HG02642 (cell line): ENCODE results near the gene HSD17B12.
A peak's percentile ranks its signal among the peaks of the same experiment; 100 is the strongest.

Experiments
- ATAC-seq: cut with Tn5 transposase; IDR thresholded peaks from one replicate; pipeline ENCODE4 v1.9.1; 2021; ENCODE audit warnings: mild to moderate bottlenecking; ENCODE audit not compliant: unreplicated experiment, poor library complexity

The HSD17B12 gene

DNA sequence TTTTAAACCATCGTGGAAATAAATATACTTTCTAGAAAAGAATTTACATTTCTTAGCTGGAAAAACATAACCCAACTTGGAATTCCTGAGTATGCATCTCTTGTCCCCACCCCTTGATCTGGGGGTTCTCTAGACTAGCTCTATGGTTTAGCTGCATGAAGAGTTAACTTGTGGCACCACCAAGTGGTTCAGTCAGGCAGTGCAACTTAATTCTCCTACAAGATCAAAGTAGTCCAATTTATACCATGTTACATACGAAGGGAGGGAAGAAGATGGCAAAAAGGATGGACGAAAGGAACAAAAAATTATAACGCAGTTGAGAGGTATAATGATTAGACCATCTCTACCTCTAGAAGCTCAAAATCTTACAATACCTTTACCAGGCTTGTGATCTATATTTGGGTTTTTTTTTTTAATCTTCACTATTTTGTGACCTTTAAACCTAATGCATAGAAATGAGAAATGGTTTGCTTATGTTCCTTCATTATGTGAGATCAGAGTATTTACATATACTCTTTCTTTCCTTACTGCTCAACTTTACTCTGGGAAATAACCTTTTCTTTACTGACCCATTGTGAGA is 171.6 kb downstream of the HSD17B12 start:
- peak; percentile 79 for ATAC-seq

DNA sequence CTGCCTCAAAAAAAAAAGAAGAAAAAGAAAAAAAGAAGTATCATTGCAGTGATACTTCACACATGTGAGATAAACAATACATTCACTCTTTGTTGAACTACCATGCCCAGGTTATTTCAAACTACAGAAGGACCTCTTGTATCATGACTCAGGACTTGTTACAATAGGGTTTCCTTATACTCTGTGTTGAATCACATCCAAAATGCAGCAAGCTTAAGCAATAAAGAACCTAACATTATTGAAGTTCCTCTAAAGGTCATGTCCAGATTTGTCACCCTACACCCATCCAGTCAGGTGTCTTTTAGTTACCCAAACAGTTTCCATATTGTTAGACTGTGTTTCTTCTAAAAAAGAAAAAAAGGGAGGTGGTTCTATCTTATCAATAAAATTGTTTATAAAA is 173.2 kb downstream of the HSD17B12 start:
- ATAC-seq: no peak

DNA sequence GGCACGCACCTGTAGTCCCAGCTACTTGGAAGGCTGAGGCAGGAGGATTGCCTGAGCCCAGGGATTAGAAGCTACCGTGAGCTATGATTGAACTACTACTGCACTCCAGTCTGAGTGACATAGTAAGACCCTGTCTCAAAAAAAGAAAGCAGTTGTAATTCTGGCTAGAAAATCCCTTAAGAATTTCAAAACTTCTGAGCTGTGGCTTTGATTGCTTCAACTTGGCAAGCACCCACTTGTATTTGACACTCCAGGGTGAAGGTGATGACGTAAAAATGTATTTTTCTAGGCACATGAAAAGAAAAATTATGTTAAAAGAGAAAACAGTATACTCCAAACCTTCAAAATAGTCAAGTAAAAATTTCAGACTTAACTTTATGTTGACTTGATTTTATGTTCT is 176.5 kb downstream of the HSD17B12 start:
- ATAC-seq: no peak

- no peak for ATAC-seq
These were observed 180.6 kb downstream of the HSD17B12 start for GRCh38 chr11:43861141-43861540.

GRCh38 chr11:43866520-43866919 is 186.0 kb downstream of the HSD17B12 start:
- no peak for ATAC-seq

DNA sequence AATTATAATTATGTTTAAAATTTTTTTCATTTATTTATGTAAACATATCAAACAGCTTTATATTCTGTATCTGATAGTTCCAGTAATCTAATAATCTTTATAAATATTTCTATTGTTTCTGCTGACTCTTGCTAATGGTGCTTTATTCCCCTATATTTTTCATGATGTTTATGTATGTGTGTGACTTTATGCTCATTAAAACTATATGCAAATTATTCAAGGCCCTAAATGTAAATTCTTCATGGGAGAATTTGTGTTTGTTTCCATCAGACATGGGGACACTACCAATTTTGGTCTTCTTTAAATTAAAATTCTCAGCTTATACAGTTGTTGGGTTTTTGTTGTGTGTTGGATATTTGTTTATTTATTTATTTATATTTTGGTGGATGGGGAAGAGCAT is 186.4 kb downstream of the HSD17B12 start:
- no peak for ATAC-seq

- peak; percentile 100 for ATAC-seq
These were observed 188.5 kb downstream of the HSD17B12 start for GRCh38 chr11:43868852-43869567.

- ATAC-seq: no peak
These were observed 190.5 kb downstream of the HSD17B12 start for GRCh38 chr11:43871051-43871450.

- ATAC-seq: no peak
These were observed 192.5 kb downstream of the HSD17B12 start for GRCh38 chr11:43872995-43873394.

DNA sequence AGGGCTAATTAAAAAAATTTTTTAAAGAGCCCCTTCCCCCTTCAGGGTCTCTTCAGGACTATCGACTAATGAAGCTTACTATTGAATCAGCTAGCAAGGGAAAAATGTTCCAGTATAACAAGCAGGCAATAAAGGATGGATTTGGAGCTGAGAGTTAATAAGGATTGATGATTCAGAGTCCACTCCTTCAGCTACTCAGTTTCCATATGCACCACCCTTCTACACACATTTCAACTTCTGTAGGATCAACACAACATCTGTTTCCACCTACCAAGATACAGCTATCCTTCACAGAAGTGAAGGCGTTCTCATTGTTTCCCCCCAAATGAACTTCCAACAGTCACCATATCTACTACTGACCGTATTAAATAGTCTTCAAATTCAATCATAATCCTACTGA is 193.5 kb downstream of the HSD17B12 start:
- ATAC-seq: no peak

DNA sequence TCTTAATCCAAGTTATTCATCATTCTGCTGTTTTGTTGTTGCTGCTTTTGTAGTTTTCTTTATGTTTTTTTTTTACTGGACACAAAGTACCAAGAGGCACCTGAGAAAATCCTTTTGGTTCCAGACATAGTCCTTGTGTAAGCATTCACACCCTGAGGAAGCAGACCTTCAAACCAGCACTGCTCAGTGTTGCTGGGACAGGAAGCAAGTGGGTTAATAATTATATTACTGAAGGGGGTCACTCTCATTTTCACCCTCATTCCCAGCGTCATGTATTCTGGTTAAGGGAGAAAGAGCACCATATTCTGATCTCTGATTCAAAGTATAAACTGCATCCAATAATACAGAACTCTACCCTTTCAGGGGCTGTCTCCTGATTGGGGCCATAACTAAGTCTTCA is 194.2 kb downstream of the HSD17B12 start:
- peak; percentile 57 for ATAC-seq

- no peak for ATAC-seq
These were observed 199.5 kb downstream of the HSD17B12 start for GRCh38 chr11:43879789-43880639.

DNA sequence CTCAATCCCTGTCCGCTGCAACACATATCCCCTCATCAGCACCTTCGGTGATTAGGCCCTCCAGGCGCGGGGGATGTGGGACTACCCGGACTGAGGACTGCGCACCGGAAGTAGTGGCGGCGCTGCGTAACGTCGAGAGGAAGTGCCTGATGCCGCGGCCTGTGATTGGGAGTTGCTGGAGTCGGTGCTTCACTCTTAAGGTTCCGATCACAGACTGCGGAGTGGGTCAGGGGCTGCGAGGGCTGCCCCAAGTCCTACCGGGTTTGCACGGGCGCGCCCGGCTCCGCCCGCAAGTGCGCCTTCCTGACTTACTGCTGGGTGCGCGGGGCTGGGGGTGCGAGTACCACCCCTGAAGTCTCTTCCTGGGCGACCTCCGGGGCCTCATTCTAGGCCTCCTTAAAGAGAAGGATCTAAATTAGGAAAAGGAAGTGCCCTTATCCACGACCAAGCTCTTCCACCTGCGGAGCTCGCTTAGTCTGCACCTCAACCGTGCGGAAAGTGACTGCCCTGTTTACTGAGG is 200.2 kb downstream of the HSD17B12 start, which contains the start of gene ALKBH3:
TSS of gene ALKBH3 (plus strand) at position 192 of the 520 bp plus-strand sequence. CDS start 1,822 bp downstream, outside the sequence.
- ATAC-seq: peak; percentile 99

DNA sequence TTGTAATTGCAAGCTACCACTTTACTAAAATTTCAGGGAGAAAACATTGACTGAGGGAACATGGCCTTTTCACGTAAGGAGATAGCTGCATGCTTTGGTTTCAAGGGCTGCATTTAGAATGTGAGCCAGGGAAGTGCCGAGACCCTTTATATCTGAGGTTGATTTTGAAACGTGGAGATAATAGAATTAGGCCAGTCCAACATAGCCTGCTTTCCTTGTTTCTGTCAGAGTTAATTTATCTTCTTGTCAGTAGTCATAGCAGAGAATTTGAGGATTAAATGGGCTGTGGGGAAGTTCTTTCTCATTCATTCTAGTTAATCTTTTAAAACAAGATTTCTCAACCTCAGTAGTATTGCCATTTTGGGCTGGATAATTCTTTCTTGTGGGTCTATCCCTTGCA is 212.3 kb downstream of the HSD17B12 start:
- ATAC-seq: no peak

GRCh38 chr11:43894546-43894945 is 214.0 kb downstream of the HSD17B12 start:
- no peak for ATAC-seq

GRCh38 chr11:43895601-43896000 is 215.1 kb downstream of the HSD17B12 start:
- ATAC-seq: no peak

- ATAC-seq: no peak
These were observed 218.0 kb downstream of the HSD17B12 start for GRCh38 chr11:43898574-43898973.

- no peak for ATAC-seq
These were observed 218.6 kb downstream of the HSD17B12 start for GRCh38 chr11:43899094-43899493.

- no peak for ATAC-seq
These were observed 221.0 kb downstream of the HSD17B12 start for GRCh38 chr11:43901551-43901950.

GRCh38 chr11:43903078-43903477 is 222.5 kb downstream of the HSD17B12 start:
- ATAC-seq: no peak

DNA sequence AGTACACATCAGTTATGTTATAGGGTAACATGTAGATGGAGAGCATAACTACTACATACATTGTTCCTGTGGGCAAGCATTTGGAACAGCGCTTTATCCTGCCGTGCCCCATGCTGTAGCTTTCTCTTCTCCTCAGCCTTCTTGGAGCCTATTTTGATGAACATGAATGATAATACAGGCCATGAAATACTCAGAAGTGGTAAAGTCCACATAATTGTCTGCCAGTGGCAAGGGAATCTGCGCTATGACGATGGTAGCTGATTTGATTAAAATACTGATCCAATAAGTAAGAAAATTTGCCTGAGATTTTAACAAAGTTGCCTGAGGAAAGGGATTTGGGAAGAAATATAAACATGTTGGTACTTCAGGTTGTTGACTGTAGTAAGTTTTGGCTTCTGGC is 223.4 kb downstream of the HSD17B12 start:
- no peak for ATAC-seq
